Measurements from ENCODE around the gene PYGO1. TPM values are rescaled to one million over a fixed set of nuclear protein-coding genes. Genes with fewer than 3 reads are reported as not detected.
"Not testable (repeated sequence)": the region's sequence is repeated elsewhere in the genome, so short reads cannot be mapped to it uniquely, and the experiment has no call there.

The PYGO1 gene
- total RNA-seq, 1 experiment from 2014 or later = 0.83 TPM

DNA sequence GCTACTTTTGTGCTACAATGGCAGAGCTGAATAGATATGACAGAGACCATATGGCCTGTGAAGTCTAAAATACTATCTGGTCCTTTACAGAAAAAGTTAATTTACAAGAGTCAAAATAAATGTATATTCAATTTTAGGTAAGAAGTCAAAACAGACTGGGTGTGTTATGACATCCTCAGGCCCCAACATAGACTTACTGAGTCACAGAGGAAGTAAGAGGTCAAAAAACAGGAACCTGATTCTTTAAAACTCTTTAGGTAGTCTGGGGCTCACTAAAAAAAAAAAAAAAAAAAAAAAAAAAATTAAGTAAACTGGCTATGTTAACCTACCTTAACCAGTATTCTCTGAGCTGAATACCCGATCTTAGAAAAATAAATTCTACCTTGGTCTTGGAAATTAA lies 93.2 kb downstream of the PYGO1 start:
- H3K9me3 ChIP-seq (ENCODE audit: control insufficient read depth, low read depth, low read length) = no peaks in the 10 kb centered on the region
- peaks cover 4 to 10% of the 10 kb centered on the region in 2 experiments; a peak in 3 of 4 replicates for H3K4me1 Mint-ChIP-seq
- no peak for DNase-seq
- H2BK15ac ChIP-seq (ENCODE audit: low read depth, low read length) = no peak overlapping the region
- no peak overlapping the region for H2AFZ ChIP-seq (ENCODE audit: low read length)
- H3K4me1 ChIP-seq (ENCODE audit: insufficient read depth, low read length) = no peaks in the 10 kb centered on the region
- H3K9ac ChIP-seq (ENCODE audit: extremely low read depth, insufficient read length, low read length) = no peak overlapping the region
- peaks cover 0 to 1% (median 0%) of the 10 kb centered on the region in 3 experiments; a peak in 1 of 7 replicates for H3K36me3 Mint-ChIP-seq (ENCODE audit: insufficient read depth in 1 of 3, low read depth in 3 of 3)
- no peak overlapping the region for H3K27ac Mint-ChIP-seq
- no peaks in the 10 kb centered on the region for H3K9me3 Mint-ChIP-seq
- H2BK12ac ChIP-seq (ENCODE audit: insufficient read length, low read depth, low read length) = no peak overlapping the region
- no peaks in the 10 kb centered on the region for H3K27me3 Mint-ChIP-seq (ENCODE audit: low read depth)
- no CpG with 5 or more reads among the region's 1 CpG for WGBS (ENCODE audit: extremely low coverage, insufficient read length, low lambda C conversion rate)
- H3K4me3 Mint-ChIP-seq = no peak overlapping the region
- no peak overlapping the region for H3K56ac ChIP-seq (ENCODE audit: insufficient read length, low read depth, low read length)
- no peak overlapping the region for H2BK5ac ChIP-seq (ENCODE audit: insufficient read length, low read length)
- no peak overlapping the region for H2AK5ac ChIP-seq (ENCODE audit: insufficient read length, low read length)
- no peaks in the 10 kb centered on the region for H4K20me1 ChIP-seq (ENCODE audit: control insufficient read depth, insufficient read depth, insufficient read length)
- H3K4ac ChIP-seq (ENCODE audit: low read depth, low read length) = no peak overlapping the region
- no peak overlapping the region for H4K5ac ChIP-seq (ENCODE audit: insufficient read length, low read depth, low read length)
- no peak overlapping the region for H3K27ac ChIP-seq (ENCODE audit: insufficient read length, low read depth, low read length)
- no peaks in the 10 kb centered on the region for H3K27me3 ChIP-seq (ENCODE audit: insufficient read depth, low read length)
- H2BK20ac ChIP-seq (ENCODE audit: low read depth, low read length, poor library complexity, severe bottlenecking) = no peak overlapping the region
- H3K14ac ChIP-seq (ENCODE audit: insufficient read depth, low read length) = no peak overlapping the region
- H3K23me2 ChIP-seq (ENCODE audit: insufficient read length, low read depth, low read length, poor library complexity, severe bottlenecking) = peaks cover 7% of the 10 kb centered on the region
- no peaks in the 10 kb centered on the region for H3K79me1 ChIP-seq (ENCODE audit: insufficient read depth, low read depth, low read length, poor library complexity, severe bottlenecking)
- no peak overlapping the region for H3K18ac ChIP-seq (ENCODE audit: insufficient read length, low read depth, low read length)
- H4K91ac ChIP-seq (ENCODE audit: insufficient read length, low read depth, low read length) = no peak overlapping the region
- H2BK120ac ChIP-seq (ENCODE audit: low read depth, low read length, poor library complexity, severe bottlenecking) = no peak overlapping the region
- H3T11ph ChIP-seq (ENCODE audit: low read length) = no peak overlapping the region
- TF ChIP-seq, protein P1, sequence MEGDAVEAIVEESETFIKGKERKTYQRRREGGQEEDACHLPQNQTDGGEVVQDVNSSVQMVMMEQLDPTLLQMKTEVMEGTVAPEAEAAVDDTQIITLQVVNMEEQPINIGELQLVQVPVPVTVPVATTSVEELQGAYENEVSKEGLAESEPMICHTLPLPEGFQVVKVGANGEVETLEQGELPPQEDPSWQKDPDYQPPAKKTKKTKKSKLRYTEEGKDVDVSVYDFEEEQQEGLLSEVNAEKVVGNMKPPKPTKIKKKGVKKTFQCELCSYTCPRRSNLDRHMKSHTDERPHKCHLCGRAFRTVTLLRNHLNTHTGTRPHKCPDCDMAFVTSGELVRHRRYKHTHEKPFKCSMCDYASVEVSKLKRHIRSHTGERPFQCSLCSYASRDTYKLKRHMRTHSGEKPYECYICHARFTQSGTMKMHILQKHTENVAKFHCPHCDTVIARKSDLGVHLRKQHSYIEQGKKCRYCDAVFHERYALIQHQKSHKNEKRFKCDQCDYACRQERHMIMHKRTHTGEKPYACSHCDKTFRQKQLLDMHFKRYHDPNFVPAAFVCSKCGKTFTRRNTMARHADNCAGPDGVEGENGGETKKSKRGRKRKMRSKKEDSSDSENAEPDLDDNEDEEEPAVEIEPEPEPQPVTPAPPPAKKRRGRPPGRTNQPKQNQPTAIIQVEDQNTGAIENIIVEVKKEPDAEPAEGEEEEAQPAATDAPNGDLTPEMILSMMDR (conservative IDR thresholded peaks at IDR 0.05) = no peak
- no peak overlapping the region for H4K8ac ChIP-seq (replicated peaks; ENCODE audit: insufficient read length, low read depth, low read length)
- H3K79me2 ChIP-seq (ENCODE audit: insufficient read depth, low read length) = no peaks in the 10 kb centered on the region
- no peak overlapping the region for H3K4me2 ChIP-seq (ENCODE audit: insufficient read depth, insufficient read length, low read length)
- no peak overlapping the region for H3K23ac ChIP-seq (ENCODE audit: insufficient read length, low read depth, low read length)

DNA sequence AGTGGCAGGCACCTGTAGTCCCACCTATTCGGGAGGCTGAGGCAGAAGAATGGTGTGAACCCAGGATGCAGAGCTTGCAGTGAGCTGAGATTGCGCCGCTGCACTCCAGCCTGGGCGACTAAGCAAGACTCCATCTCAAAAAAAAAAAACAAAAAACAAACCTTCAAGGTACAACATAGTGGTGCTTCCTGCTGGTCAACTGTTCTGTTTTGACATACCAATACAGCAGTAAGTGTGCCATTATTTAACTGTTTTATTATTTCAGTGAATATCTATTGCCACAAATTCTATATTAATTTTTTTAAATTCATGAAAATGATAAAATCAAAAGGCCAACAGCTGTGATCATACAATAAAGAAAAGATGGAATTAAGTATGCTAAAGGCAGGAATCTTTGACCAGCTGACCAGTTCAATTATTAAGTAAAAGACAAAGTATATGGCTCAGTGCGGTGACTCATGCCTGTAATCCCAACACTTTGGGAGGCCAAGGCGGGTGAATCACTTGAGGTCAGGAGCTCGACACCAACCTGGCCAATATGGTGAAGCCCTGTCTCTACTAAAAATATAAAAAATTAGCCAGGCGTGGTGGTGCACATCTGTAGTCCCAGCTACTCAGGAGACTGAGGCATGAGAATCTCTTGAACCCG lies 99.1 kb downstream of the PYGO1 start:
- H3K27ac Mint-ChIP-seq; H4K8ac ChIP-seq (replicated peaks; ENCODE audit: insufficient read length, low read depth, low read length): not testable (repeated sequence)

More for the DNA sequence above, 99.1 kb downstream of the PYGO1 start:
- H3K4me1 ChIP-seq (ENCODE audit: insufficient read depth, low read length); DNase-seq; H3K79me1 ChIP-seq (ENCODE audit: insufficient read depth, low read depth, low read length, poor library complexity, severe bottlenecking); H3K4me2 ChIP-seq (ENCODE audit: insufficient read depth, insufficient read length, low read length); H3K27me3 Mint-ChIP-seq (ENCODE audit: low read depth); H3K4me1 Mint-ChIP-seq; H3K9me3 ChIP-seq (ENCODE audit: control insufficient read depth, low read depth, low read length); H3K79me2 ChIP-seq (ENCODE audit: insufficient read depth, low read length); H4K20me1 ChIP-seq (ENCODE audit: control insufficient read depth, insufficient read depth, insufficient read length); H3K9me3 Mint-ChIP-seq; H2BK15ac ChIP-seq (ENCODE audit: low read depth, low read length); H2BK120ac ChIP-seq (ENCODE audit: low read depth, low read length, poor library complexity, severe bottlenecking); H2BK20ac ChIP-seq (ENCODE audit: low read depth, low read length, poor library complexity, severe bottlenecking); H3K4ac ChIP-seq (ENCODE audit: low read depth, low read length); H2AK5ac ChIP-seq (ENCODE audit: insufficient read length, low read length); H3K9ac ChIP-seq (ENCODE audit: extremely low read depth, insufficient read length, low read length); H3K14ac ChIP-seq (ENCODE audit: insufficient read depth, low read length); H3K23ac ChIP-seq (ENCODE audit: insufficient read length, low read depth, low read length); H2BK12ac ChIP-seq (ENCODE audit: insufficient read length, low read depth, low read length); H3K18ac ChIP-seq (ENCODE audit: insufficient read length, low read depth, low read length); H3K27me3 ChIP-seq (ENCODE audit: insufficient read depth, low read length); H3K23me2 ChIP-seq (ENCODE audit: insufficient read length, low read depth, low read length, poor library complexity, severe bottlenecking); H3T11ph ChIP-seq (ENCODE audit: low read length); H2AFZ ChIP-seq (ENCODE audit: low read length); H2BK5ac ChIP-seq (ENCODE audit: insufficient read length, low read length); H4K5ac ChIP-seq (ENCODE audit: insufficient read length, low read depth, low read length); H3K56ac ChIP-seq (ENCODE audit: insufficient read length, low read depth, low read length); H3K4me3 Mint-ChIP-seq; H3K27ac ChIP-seq (ENCODE audit: insufficient read length, low read depth, low read length); H4K91ac ChIP-seq (ENCODE audit: insufficient read length, low read depth, low read length): not testable (repeated sequence)
- no CpG with 5 or more reads among the region's 9 CpGs for WGBS (ENCODE audit: extremely low coverage, insufficient read length, low lambda C conversion rate)
- H3K36me3 Mint-ChIP-seq (ENCODE audit: insufficient read depth in 1 of 3, low read depth in 3 of 3) = peaks cover 8 to 15% (median 12%) of the 10 kb centered on the region in 3 experiments
